Panc1 (cell line): ENCODE results near the gene F11R. TPM values are rescaled to one million over a fixed set of nuclear protein-coding genes. Genes with fewer than 3 reads are reported as not detected.

Experiments used
- ATAC-seq: fragments of 200-7000 bp; cut with Tn5 transposase; 2 replicates; pipeline ENCODE4 v1.9.1; 2020; ENCODE audit warnings: mild to moderate bottlenecking, moderate library complexity
- BruUV-seq: library from RNA; stranded (reverse); fragments of 400-500 nt; replicated peaks from 2 replicates; lab custom pipeline; 2021; lab: Mats Ljungman, UMichigan
- CTCF ChIA-PET: fragments of 300-600 bp; sonication (Branson Sonifier 250); formaldehyde crosslinking; loops from one replicate; lab custom pipeline; 2022; ENCODE audit warnings: antibody characterized with exemption; lab: Charles Lee
- POLR2A ChIA-PET: fragments of 300-600 bp; sonication (Branson Sonifier 250); formaldehyde crosslinking; loops from one replicate; lab custom pipeline; 2022; ENCODE audit warnings: antibody characterized with exemption; lab: Charles Lee
- DNase-seq: peaks from one replicate; pipeline ENCODE4 v3.0.0-alpha.2; 2010; ENCODE audit warnings: low read depth, low spot score
- H3K27ac ChIP-seq: 2 replicates; pipeline ENCODE4 v1.5.1; 2011; ENCODE audit warnings: mild to moderate bottlenecking, low read length, inconsistent platforms
- H3K27me3 ChIP-seq: fragments of 200-500 bp; sonication (Bioruptor generic); 2 replicates; pipeline ENCODE4 v1.6.0; 2014; ENCODE audit warnings: low read length, inconsistent platforms; ENCODE audit not compliant: control insufficient read depth, insufficient read depth
- H3K36me3 ChIP-seq: fragments of 200-500 bp; sonication (Bioruptor generic); 2 replicates; pipeline ENCODE4 v1.5.1; 2014; ENCODE audit warnings: inconsistent platforms, mild to moderate bottlenecking, low read length, moderate library complexity; ENCODE audit not compliant: control insufficient read depth, insufficient read depth
- H3K4me1 ChIP-seq: 2 replicates; pipeline ENCODE4 v1.5.1; 2011; ENCODE audit warnings: inconsistent platforms, mild to moderate bottlenecking, low read length, moderate library complexity; ENCODE audit not compliant: control insufficient read depth, insufficient read depth
- H3K4me3 ChIP-seq, 2 experiments: 2 replicates each; pipeline ENCODE4 v1.5.1; 2011 to 2012; ENCODE audit warnings: low read depth in 2 of 2, low read length in 2 of 2, mild to moderate bottlenecking in 2 of 2, inconsistent platforms in 1 of 2, moderate library complexity in 1 of 2
- H3K9me3 ChIP-seq: fragments of 200-500 bp; sonication (Bioruptor generic); 2 replicates; pipeline ENCODE4 v1.5.1; 2014; ENCODE audit warnings: low read depth, mild to moderate bottlenecking, inconsistent platforms, low read length, moderate library complexity; ENCODE audit not compliant: control insufficient read depth, insufficient read depth
- CTCF ChIP-seq: fragments of 450-650 bp; IDR thresholded peaks from 2 replicates; pipeline ENCODE4 v1.5.1; 2017; ENCODE audit warnings: mild to moderate bottlenecking
- POLR2AphosphoS5 ChIP-seq: IDR thresholded peaks from 2 replicates; pipeline ENCODE4 v1.6.1; 2012; ENCODE audit warnings: mild to moderate bottlenecking, low read depth, low read length, moderate library complexity
- REST ChIP-seq, 2 experiments: IDR thresholded peaks; 2 replicates each; pipeline ENCODE4 v1.6.1; 2011 to 2012; ENCODE audit warnings: low read depth in 2 of 2, control low read depth in 1 of 2, low read length in 1 of 2, mild to moderate bottlenecking in 1 of 2, moderate library complexity in 1 of 2; ENCODE audit not compliant: insufficient read depth in 1 of 2
- SIN3A ChIP-seq: IDR thresholded peaks from 2 replicates; pipeline ENCODE4 v1.6.1; 2012; ENCODE audit warnings: low read depth, mild to moderate bottlenecking, low read length, moderate library complexity, borderline replicate concordance; ENCODE audit not compliant: insufficient read depth
- TCF7L2 ChIP-seq: IDR thresholded peaks from 2 replicates; pipeline ENCODE4 v1.6.1; 2011; ENCODE audit warnings: mild to moderate bottlenecking, low read depth, low read length, inconsistent platforms
- in situ Hi-C: cut with HindIII; loops from 2 replicates; pipeline ENCODE4 v1.10.0; 2016; ENCODE audit warnings: low sequenced_read_pairs, low pct_unique_long_range_greater_than_20kb
- intact Hi-C: fragments of 100-400 bp; cut with micrococcal nuclease; formaldehyde crosslinking; loops from one replicate; pipeline ENCODE4 v1.10.0; 2022; ENCODE audit not compliant: unreplicated experiment
- total RNA-seq: library from RNA; stranded (reverse); gene quantifications from one replicate; pipeline ENCODE4 v1.2.1, GENCODE V29; 2021; ENCODE audit not compliant: unreplicated experiment

F11R gene
- total RNA-seq, 1 experiment from 2014 or later = 63.0 TPM

- H3K4me1 ChIP-seq = no peaks in the 10 kb centered on the region
- H3K27me3 ChIP-seq = no peaks in the 10 kb centered on the region
- in situ Hi-C loops (no loop called here), intact Hi-C loops (no loop called here)
- H3K36me3 ChIP-seq = no peaks in the 10 kb centered on the region
- H3K4me3 ChIP-seq = no peak overlapping the region
- DNase-seq (no peak), ATAC-seq (no peak)
- ChIA-PET CTCF (no interaction called here), POLR2A (no interaction called here)
- H3K27ac ChIP-seq = no peak overlapping the region
- H3K9me3 ChIP-seq = no peaks in the 10 kb centered on the region
- no peak for TF ChIP-seq TCF7L2
- no peak for TF ChIP-seq POLR2AphosphoS5
- TF ChIP-seq SIN3A = no peak
- no peak for TF ChIP-seq REST (IDR thresholded peaks at IDR 0.05; ENCODE audit: insufficient read depth in 1 of 2, low read depth in 2 of 2, low read length in 1 of 2)
- no peak for TF ChIP-seq CTCF
- BruUV-seq = no TSS peak
Observed at GRCh38 chr1:160978510-160978927, 42.4 kb downstream of the F11R start.

- Histone ChIP-seq H3K27ac (no peak overlapping the region), H3K27me3 (no peaks in the 10 kb centered on the region), H3K4me1 (no peaks in the 10 kb centered on the region), H3K36me3 (no peaks in the 10 kb centered on the region), H3K4me3 (no peak overlapping the region), H3K9me3 (no peaks in the 10 kb centered on the region)
- in situ Hi-C loops = no loop called here
- ATAC-seq (no peak), DNase-seq (no peak)
- ChIA-PET CTCF (no interaction called here), POLR2A (no interaction called here)
- intact Hi-C loops = no loop called here
- TF ChIP-seq SIN3A (no peak), POLR2AphosphoS5 (no peak), TCF7L2 (no peak), REST (IDR thresholded peaks at IDR 0.05; ENCODE audit: insufficient read depth in 1 of 2, low read depth in 2 of 2, low read length in 1 of 2) (no peak), CTCF (no peak)
- BruUV-seq = no TSS peak
Observed at GRCh38 chr1:160975026-160975425, 45.9 kb downstream of the F11R start.
